Germinal center (tissue), 1 donor: ENCODE measurements around the gene AXIN1.
A peak's percentile ranks its signal among the peaks of the same experiment; 100 is the strongest.
"Not testable (repeated sequence)": the region's sequence is repeated elsewhere in the genome, so short reads cannot be mapped to it uniquely, and the experiment has no call there.

Experiments used
- DNase-seq: peaks from one replicate; pipeline ENCODE4 v3.0.0; 2012; ENCODE audit warnings: mixed read lengths, low spot score

Gene AXIN1, protein sequence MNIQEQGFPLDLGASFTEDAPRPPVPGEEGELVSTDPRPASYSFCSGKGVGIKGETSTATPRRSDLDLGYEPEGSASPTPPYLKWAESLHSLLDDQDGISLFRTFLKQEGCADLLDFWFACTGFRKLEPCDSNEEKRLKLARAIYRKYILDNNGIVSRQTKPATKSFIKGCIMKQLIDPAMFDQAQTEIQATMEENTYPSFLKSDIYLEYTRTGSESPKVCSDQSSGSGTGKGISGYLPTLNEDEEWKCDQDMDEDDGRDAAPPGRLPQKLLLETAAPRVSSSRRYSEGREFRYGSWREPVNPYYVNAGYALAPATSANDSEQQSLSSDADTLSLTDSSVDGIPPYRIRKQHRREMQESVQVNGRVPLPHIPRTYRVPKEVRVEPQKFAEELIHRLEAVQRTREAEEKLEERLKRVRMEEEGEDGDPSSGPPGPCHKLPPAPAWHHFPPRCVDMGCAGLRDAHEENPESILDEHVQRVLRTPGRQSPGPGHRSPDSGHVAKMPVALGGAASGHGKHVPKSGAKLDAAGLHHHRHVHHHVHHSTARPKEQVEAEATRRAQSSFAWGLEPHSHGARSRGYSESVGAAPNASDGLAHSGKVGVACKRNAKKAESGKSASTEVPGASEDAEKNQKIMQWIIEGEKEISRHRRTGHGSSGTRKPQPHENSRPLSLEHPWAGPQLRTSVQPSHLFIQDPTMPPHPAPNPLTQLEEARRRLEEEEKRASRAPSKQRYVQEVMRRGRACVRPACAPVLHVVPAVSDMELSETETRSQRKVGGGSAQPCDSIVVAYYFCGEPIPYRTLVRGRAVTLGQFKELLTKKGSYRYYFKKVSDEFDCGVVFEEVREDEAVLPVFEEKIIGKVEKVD

DNA sequence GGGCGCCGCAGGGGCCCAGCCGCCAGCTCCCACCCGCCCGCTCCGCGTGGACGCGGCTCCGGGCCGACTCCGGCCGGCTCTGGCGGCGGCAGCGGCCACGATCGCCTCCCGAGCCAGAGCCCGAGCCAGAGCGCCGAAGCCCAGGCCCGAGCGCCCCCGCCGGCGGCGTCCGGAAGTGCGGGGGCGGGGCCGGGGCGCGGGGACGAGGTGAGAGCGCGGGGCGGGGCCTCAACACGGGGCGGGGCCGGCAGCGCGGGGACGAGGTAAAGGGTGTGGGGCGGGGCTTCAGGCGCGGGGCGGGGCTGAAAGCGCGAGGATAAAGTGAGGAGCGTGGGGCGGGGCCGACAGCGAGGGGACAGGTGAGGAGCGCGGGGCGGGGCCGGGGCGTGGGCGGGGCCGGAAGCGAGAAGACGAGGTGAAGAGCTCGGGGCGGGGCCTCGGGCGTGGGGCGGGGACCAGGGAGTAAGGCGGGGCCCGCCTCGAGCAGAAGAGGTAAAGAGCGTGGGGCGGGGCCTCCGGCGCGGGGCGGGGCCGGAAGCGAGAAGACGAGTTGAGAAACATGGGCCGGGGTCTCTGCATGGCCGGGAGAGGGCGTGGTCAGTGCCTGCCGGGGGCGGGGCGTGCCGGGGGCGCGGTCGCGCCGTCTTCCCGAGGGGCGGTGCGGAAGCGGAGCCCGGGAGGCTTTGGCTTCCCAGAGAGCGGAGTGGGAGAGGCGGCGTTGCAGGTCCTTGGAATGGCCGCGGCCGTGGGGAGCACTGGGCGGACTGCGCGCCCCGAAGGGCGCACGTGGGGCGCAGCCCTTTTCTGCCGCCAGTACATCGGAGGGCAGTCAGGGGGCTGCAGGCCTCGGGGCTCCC, at the start of gene AXIN1:
TSS of gene AXIN1 (minus strand) at position 177 of the 857 bp plus-strand sequence. CDS start 5,698 bp downstream, outside the sequence.
- DNase-seq, result peak; percentile 96

DNA sequence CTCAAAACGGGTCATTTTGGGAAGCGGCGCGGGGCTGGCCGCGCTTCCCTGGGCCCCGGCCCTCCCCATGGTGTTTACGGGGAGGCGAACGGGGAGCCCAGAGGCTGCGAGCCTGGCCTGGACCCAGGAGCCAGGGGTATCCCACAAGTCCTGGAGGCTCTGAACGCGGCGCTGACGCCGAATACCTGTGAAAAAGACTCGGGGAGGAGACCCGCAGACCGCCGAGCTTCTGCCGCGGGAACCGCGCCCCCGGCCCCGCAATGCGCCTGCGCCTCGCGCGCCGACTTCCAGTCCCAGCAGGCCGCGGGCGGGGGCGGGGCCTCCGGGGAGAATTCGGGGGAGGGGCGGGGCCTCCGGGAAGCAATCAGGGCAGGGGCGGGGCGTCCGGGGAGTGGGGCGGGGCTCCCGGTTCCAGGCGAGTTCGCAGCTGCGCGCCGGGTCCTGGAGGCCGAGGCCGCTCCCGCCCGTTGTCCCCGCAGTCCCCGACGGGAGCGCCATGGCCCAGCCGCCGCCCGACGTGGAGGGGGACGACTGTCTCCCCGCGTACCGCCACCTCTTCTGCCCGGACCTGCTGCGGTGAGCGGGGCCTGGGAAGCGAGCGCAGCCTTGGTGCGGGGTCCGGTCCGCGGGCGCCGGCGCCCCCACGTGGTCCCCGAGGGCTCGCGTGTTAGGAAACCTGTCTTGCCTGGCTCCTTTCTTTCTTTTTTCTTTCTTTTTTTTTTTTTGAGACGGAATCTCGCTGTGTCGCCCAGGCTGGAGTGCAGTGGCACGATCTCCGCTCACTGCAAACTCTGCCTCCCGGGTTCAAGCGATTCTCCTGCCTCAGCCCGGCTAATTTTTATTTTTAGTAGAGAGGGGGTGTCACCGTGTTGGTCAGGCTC, 49.2 kb upstream of the AXIN1 start, which contains the start of gene DECR2:
TSS of gene DECR2 (plus strand) at position 418 of the 881 bp plus-strand sequence. CDS start at position 497, 79 bp downstream.
- peak; percentile 97 for DNase-seq

DNA sequence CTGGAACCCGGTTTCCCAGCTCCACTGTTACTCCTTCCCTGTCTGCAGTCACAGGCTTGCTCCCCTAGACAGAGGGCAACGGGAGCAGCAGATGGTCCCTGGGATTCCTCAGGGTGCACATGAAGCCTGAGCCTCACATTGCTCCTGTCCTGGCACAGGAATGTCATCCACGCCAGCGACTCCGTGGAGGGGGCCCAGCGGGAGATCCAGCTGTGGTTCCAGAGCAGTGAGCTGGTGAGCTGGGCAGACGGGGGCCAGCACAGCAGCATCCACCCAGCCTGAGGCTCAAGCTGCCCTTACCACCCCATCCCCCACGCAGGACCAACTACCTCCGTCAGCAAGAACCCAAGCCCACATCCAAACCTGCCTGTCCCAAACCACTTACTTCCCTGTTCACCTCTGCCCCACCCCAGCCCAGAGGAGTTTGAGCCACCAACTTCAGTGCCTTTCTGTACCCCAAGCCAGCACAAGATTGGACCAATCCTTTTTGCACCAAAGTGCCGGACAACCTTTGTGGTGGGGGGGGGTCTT, 47.6 kb upstream of the AXIN1 start:
- no peak for DNase-seq

DNA sequence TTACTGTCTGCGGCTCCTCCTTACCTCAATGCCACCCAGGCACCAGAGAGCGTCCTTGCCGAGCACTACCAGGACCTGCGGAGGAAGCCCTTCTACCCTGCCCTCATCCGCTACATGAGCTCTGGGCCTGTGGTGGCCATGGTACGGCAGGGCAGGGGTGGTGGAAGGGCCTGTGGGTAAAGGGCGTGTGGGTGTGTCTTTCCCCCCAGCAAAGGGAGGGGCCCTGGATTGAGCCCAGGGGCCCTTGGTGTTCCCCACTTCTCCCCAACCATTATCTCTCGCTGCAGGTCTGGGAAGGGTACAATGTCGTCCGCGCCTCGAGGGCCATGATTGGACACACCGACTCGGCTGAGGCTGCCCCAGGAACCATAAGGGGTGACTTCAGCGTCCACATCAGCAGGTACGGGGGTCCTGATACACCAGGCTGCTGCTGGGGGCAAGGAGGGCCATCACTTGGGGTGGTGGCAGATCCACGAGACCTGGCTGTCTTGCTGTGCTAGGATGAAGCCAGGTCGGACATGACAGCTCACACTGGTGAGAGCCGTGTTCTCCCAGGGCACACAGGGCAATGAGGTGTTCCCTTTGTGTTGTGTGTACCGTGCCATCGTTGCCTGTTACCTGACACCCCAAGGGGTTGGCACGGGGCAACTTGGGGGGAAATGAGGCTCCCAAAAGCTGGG, 47.0 kb upstream of the AXIN1 start:
- DNase-seq, result no peak

DNA sequence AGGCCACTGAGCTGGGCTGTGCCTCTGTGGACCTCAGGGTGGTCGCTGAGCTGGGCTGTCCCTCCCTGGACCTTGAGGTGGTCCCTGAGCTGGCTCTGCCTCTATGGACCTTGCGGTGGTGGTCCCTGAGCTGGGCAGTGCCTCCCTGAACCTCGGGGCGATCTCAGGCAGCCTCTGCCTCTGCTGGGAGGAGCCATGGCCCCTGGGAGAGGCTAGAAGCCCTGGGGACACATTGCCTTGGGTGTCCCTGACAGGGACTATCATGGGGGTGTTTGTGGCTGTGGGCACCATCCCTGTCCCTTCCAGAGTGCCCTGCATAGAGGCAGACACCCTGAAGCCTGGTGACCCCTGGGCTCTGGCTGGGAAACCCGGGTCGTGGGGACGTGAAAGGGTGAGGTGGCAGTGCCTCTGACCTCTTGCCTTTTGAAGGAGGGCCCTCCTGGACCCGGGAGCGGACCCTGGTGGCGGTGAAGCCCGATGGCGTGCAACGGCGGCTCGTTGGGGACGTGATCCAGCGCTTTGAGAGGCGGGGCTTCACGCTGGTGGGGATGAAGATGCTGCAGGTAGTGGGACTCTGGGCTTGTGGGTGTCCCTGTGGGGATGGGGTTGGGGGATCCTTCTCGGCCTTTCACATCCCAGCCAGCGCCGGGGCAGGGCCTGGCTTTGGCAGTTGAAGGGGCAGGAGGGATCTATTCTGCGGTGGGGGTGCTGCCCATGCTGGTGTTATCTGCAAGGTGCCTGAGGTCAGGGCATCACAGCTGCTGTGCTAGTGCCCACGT, 46.2 kb upstream of the AXIN1 start:
- no peak for DNase-seq

DNA sequence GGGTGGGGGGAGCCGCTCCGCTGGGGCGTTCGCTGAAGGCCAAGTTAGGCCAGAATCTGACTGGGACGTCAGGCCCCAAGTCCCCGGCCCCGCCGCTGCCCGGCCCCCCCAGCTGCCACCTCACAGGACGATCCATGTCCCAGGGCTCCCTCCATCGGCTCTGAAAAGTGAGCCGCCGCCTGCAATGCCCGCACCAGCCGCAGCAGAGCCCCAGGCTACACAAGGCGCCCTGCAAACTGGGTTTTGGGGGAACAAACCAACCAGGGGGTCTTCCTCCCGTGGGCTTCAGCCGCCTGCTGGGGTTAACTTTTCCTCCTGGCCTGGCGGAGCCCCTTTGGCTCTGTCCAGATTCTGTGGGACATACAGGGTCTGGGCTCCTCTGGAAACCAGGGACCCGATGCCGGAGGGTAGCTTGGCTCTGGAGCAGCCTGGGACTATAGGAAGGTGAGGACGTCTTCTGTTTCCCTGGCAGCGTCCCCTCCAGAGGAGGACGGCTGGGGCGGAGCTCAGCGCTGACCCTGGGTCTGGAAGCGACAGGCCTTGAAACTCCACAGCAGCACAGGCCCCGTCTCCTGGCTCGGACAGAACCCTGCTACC, 45.3 kb upstream of the AXIN1 start:
- no peak for DNase-seq

DNA sequence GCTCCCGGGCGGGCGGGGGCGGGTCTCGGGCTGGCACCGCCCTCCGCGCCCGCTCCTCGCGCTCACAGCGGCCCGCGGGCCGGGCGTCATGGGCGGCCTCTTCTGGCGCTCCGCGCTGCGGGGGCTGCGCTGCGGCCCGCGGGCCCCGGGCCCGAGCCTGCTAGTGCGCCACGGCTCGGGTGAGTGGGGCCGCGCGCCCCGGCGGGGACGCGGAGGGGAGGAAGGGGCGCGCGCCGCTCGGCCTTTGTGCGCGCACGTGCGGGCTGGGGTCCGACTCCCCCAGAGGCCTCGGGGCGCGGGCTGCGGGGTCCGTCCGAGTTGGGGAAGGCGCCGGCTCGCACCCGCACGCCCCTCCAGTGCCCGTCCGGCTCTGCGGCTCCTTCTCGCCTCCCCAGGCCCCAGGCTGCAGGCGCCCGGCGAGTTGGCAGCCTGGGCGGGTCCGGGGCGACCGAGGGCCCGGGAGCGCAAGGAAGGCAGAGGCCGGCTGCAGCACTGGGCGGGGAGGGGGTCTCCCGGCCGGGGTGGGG, 44.7 kb upstream of the AXIN1 start, which contains the start of gene NME4:
TSS of gene NME4 (plus strand) at position 65 of the 527 bp plus-strand sequence. CDS start at position 89, 24 bp downstream.
- no peak for DNase-seq

DNA sequence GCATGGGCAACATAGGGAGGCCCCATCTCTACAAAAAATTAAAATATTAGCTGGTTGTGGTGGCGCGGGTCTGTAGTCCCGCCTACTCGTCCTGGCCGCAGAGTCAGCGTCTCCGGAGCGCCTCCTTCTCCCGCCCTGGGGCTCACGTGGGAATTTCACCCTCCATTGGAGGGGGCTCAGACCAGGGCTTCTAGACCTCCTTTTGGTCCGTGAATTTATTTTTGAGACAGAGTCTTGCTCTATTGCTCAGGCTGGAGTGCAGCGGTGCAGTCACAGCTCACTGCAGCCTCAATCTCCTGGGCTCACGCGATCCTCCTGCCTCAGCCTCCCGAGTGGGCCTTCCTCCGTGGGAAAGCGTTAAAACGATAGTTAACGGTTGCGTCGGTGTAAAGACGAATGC, 44.1 kb upstream of the AXIN1 start:
- DNase-seq, result no peak

DNA sequence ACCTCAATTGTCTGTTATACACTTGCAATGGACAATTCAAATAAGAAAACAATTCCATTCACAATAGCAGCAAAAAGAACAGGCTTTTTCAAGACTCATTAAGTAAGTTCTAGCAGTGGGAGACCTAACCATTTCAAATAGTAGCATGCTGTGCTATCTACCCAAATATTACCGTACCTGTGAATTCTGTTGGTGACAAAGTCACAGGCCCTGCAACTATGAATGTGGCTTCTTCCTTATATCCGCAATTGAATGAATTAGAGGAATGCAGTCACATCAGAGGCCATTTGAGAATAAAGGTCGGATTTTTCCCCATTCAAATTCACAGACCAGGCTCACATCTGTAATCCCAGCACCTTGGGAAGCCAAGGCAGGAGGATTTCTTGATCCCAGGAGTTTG, 43.7 kb upstream of the AXIN1 start:
- DNase-seq, result no peak

DNA sequence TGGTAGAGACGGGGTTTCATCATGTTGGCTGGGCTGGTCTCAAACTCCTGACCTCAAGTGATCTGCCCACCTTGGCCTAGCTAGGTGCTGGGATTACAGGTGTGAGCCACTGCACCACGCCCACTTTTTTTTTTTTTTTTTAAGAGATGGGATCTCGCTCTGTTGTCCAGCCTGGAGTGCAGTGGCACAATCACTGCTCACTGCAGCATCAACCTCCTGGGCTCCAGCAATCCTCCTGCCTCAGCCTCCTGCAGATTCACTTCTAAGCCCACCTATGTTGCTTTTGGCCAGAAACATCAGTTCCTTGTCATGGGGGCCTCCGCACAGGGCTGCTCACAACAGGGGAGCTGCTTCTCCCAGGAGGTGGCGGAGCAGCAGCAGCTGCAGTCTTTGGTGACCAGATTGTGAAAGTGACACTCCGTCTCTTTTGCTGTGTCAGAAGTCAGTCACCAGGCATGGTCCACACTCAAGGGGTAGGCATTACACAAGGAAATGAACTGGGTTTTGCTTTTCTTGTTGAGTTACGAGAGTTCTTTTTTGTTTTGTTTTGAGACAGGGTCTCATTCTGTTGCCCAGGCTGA, 40.0 kb upstream of the AXIN1 start:
- no peak for DNase-seq

DNA sequence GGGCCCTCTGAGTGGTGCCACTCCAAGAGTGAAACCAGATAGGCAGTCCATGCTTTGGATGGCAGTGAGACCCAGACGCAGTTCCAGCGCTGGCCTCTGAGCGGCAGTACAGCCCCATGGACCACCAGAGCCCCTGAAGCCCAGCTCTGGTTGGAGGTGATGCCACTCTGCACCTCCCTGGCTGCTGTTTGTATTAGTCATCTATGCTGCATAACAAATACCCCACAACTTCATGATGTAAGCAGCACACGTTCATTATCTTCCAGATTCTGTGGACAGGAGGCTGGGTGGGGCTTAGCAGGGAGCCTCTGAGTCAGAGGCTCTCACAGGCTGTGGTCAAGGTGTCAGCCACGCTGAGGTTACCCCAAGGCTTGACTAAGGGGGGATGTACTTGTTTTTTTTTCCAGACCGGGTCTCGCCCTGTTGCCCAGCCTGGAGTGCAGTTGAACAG, 39.4 kb upstream of the AXIN1 start:
- DNase-seq, result peak; percentile 54

DNA sequence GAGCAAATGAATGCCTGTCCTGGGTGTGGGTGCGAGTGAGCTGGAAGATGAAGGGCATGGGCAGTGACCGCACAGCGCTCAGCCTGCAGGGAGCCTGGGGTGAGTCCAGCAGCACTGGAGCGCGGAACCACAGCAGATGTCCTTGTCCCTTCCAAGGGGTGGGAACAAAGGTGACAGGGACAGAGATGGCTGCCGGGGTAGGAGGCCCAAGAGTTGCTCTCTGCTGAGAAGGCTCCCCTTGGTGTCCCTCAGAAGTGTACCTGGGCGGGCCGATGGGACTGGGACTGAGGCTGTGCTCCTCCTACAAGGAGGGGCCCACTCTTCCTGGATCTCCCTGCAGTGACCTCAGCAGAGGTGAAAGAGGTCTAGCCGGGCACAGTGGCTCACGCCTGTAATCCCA, 36.8 kb upstream of the AXIN1 start:
- DNase-seq, result no peak

DNA sequence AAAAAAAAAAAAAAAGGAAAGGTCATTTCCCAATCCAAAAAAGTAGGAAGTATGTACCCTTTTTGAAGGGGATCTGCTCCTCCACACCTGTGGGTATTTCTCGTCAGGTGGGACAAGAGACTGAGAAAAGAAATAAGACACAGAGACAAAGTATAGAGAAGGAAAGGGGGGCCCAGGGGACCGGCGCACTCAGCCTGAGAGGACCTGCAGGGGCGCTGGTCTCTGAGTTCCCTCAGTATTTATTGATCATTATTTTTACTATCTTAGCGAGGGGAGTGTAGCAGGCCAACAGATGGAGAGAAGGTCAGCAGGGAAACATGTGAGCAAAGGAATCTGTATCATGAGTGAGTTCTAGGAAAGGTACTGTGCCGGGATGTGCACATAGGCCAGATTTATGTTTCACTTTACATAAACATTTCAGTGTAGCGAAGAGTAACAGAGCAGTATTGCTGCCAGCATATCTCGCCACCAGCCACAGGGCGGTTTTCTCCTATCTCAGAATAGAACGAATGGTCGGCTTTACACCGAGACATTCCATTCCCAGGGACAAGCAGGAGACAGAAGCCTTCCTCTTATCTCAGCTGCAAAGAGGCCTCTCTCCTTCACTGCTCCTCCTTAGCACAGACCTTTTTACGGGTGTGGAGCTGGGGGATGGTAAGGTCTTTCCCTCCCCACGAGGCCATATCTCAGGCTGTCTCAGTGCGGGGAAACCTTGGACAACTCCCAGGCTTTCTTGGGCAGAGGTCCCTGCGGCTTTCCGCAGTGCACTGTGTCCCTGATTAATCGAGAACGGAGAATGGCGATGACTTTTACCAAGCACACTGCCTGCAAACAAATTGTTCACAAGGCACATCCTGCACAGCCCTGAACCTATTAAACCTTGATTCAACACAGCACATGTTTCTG, 35.5 kb upstream of the AXIN1 start:
- not testable (repeated sequence) for DNase-seq

DNA sequence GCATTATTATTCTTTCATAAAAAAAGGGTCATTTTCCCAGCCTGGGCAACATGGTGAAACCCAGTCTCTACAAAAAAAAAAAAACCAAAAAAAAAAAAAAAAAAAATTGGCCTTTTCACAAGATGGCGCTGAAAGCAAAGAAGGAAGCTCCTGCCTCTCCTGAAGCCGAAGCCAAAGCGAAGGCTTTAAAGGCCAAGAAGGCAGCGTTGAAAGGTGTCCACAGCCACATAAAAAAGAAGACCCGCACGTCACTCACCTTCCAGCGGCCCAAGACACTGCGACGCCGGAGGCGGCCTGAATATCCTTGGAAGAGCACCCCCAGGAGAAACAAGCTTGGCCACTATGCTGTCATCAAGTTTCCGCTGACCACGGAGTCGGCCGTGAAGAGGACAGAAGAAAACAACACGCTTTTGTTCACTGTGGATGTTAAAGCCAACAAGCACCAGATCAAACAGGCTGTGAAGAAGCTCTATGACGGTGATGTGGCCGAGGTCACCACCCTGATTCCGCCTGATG, 34.2 kb upstream of the AXIN1 start:
- no peak for DNase-seq

DNA sequence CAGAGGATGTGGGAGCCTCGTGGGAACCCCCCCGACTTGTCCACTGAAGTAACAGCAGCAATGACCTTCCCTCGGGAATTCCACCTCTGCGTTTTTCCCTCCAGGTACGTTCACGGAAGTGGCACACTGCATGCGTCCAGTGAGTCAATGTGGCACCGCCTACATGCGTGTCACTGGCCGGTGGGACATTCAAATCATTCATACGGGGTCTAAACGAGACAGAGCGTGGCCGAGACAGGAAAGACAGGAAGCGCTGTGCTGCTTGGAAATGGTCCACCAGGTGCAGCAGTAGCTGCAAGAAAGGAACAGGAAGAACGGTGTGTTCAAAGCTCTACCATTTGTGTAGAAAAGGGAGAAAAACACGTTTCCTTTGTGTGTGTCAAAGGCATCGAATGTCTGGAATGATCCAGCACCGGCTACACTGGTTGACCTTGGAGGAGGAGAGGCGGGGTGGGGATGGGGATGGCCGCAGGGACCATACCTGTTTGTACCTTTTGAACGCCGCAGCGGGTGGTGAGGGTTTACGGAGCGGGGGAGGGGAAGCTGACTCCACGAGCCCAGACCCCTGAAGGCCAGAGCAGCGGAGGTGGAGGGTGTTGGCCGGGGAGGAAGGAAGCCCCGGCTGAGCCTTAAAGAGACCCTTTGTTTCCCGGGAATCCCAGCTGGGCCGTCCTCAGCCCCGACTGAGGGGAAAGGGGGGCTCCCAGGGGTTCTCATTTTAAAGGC, 31.0 kb upstream of the AXIN1 start:
- DNase-seq, result peak; percentile 76
